ENCODE measurements around the gene DNAI1. TPM values are rescaled to one million over a fixed set of nuclear protein-coding genes. Genes with fewer than 3 reads are reported as not detected.

DNAI1 gene
- total RNA-seq, 1 donor from 2014 or later = not detected

DNA sequence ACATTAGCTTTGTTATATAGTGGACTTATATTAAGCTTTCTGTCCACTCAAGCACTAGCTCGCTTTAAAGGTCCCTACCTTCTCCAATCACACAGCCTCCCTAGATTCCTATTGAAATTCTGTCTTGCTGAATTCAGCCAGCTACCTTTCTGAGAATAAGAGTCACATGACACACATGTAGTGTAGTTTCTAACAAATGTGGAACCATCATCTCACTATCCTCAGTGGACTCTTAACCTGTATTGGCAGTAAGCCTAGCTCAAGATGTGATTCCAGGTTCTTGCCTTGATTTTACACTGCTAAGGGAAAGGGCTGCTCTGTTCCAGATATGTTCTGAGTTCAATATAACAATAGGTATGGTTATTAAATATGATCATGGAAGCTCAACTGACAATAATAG lies 11.7 kb upstream of the DNAI1 start:
- POLR2A ChIA-PET = no interaction called here
- Mint-ChIP-seq H3K4me1 (no peaks in the 10 kb centered on the region), H3K36me3 (ENCODE audit: low read depth) (no peaks in the 10 kb centered on the region), H3K27me3 (no peaks in the 10 kb centered on the region), H3K4me3 (no peak overlapping the region), H3K9me3 (no peaks in the 10 kb centered on the region), H3K27ac (no peak overlapping the region)
- intact Hi-C loops (cut with micrococcal nuclease) = no loop called here
- ATAC-seq (ENCODE audit: low read depth) = no peak
- no peak for DNase-seq
- CTCF ChIA-PET = interaction anchor here (1.6 kb wide), 1 partner anchor 43 kb away, joined by 4 read pairs; no protein-coding TSS in a partner anchor
- TF ChIP-seq, protein P1, sequence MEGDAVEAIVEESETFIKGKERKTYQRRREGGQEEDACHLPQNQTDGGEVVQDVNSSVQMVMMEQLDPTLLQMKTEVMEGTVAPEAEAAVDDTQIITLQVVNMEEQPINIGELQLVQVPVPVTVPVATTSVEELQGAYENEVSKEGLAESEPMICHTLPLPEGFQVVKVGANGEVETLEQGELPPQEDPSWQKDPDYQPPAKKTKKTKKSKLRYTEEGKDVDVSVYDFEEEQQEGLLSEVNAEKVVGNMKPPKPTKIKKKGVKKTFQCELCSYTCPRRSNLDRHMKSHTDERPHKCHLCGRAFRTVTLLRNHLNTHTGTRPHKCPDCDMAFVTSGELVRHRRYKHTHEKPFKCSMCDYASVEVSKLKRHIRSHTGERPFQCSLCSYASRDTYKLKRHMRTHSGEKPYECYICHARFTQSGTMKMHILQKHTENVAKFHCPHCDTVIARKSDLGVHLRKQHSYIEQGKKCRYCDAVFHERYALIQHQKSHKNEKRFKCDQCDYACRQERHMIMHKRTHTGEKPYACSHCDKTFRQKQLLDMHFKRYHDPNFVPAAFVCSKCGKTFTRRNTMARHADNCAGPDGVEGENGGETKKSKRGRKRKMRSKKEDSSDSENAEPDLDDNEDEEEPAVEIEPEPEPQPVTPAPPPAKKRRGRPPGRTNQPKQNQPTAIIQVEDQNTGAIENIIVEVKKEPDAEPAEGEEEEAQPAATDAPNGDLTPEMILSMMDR (IDR thresholded peaks at IDR 0.05) = no peak

DNA sequence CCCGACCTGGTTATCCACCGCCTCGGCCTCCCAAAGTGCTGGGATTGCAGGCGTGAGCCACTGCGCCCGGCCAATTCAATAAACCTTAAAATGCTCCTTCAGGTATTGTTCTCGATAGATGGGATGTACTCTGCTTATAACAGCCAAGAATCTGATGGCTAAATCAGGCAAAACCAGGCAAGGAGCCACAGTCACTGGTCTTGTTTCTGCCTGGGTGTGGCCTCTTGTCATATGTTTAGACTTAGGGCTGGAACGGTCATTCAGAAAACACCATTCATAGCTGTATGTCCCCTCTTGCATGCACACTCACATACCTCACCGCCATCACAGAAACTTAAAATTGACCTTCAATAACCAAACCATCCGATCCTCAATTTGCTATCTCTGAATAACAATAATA lies 8.0 kb upstream of the DNAI1 start:
- H3K4me3 Mint-ChIP-seq = no peak overlapping the region
- intact Hi-C loops (cut with micrococcal nuclease) = no loop called here
- DNase-seq = no peak
- H3K27ac Mint-ChIP-seq = no peak overlapping the region
- ChIA-PET POLR2A (no interaction called here), CTCF (interaction anchor here (1.6 kb wide), 1 partner anchor 11 kb away, joined by 4 read pairs; no protein-coding TSS in a partner anchor)
- TF ChIP-seq, protein P1 (IDR thresholded peaks at IDR 0.05) = no peak
- no peaks in the 10 kb centered on the region for H3K9me3 Mint-ChIP-seq
- H3K27me3 Mint-ChIP-seq = no peaks in the 10 kb centered on the region
- H3K4me1 Mint-ChIP-seq = peaks cover 7% of the 10 kb centered on the region
- no peaks in the 10 kb centered on the region for H3K36me3 Mint-ChIP-seq (ENCODE audit: low read depth)
- no peak for ATAC-seq (ENCODE audit: low read depth)

DNA sequence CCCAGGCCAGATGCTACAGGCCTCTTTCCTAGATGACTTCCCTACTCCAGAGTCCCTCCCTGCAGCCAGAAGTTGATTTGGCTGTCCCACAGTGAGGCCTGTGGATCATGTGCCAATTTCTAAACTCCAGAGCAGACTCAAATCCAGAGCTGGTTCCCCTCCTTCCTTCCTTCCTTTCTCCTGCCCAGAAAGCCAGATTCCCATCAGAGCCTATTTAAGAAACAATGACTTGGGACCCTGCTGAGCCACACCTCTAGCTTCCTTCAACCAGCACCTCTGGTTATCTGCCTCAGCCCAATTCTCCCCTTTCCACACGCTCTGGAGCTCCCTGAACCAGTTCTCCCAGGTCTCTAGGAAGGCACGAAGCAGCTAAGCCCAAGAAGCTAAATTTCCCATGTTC lies 7.5 kb upstream of the DNAI1 start:
- POLR2A ChIA-PET = no interaction called here
- Mint-ChIP-seq H3K27ac (no peak overlapping the region), H3K4me1 (peaks cover 8% of the 10 kb centered on the region), H3K9me3 (no peaks in the 10 kb centered on the region), H3K36me3 (ENCODE audit: low read depth) (no peaks in the 10 kb centered on the region), H3K27me3 (no peaks in the 10 kb centered on the region), H3K4me3 (no peak overlapping the region)
- intact Hi-C loops (cut with micrococcal nuclease) = no loop called here
- CTCF ChIA-PET = interaction anchor here (1.6 kb wide), 1 partner anchor 11 kb away, joined by 4 read pairs; no protein-coding TSS in a partner anchor
- TF ChIP-seq, protein P1 (IDR thresholded peaks at IDR 0.05) = no peak
- no peak for DNase-seq
- ATAC-seq (ENCODE audit: low read depth) = no peak

DNA sequence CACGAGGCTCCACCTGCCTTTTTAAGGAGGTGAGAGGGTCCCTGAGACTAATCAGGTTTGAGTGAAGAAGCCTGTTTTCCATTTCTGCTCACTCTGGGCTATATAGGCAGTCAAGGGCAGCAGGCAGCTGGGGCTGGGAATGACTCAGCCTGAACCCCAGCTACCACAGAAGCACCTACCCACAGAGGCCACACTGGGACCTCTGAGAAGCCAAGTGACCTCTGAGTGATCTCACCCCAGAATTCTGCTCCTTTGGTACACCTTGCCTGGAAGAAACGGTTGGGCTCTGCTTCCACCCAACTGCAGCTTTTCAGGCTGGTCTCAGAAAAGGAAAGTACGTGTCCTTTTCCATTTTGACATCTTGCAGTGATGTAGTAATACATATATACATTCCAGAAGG lies 7.1 kb upstream of the DNAI1 start:
- H3K36me3 Mint-ChIP-seq (ENCODE audit: low read depth) = no peaks in the 10 kb centered on the region
- H3K4me3 Mint-ChIP-seq = no peak overlapping the region
- peaks cover 11% of the 10 kb centered on the region for H3K4me1 Mint-ChIP-seq
- H3K9me3 Mint-ChIP-seq = no peaks in the 10 kb centered on the region
- no peak overlapping the region for H3K27ac Mint-ChIP-seq
- TF ChIP-seq, protein P1 (IDR thresholded peaks at IDR 0.05) = no peak
- intact Hi-C loops (cut with micrococcal nuclease) = no loop called here
- DNase-seq = no peak
- CTCF ChIA-PET = interaction anchor here (1.6 kb wide), 1 partner anchor 12 kb away, joined by 4 read pairs; no protein-coding TSS in a partner anchor
- no peaks in the 10 kb centered on the region for H3K27me3 Mint-ChIP-seq
- no peak for ATAC-seq (ENCODE audit: low read depth)
- POLR2A ChIA-PET = no interaction called here

DNA sequence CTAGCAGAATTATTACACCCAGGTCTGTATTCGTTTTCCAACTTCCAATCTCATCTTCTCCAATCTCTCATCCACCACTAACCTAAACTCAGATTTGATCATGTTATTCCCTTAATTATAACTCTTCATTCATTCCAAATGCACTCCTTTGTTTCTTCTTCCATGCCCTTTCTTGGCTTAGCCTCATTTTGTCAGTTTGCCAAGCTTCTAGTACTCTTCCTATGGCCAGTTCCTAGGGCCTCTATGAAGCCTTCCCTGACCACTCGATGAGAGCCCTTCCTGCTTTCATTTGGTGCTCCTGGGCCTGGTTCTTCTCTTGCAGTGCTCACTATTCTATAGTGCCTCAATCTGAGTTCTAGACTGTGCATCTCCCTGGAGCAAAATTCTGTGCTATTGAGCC lies 6.0 kb upstream of the DNAI1 start:
- TF ChIP-seq, protein P1 (IDR thresholded peaks at IDR 0.05) = no peak
- ATAC-seq (ENCODE audit: low read depth) = no peak
- no peak overlapping the region for H3K4me3 Mint-ChIP-seq
- H3K4me1 Mint-ChIP-seq = peaks cover 21% of the 10 kb centered on the region
- H3K9me3 Mint-ChIP-seq = no peaks in the 10 kb centered on the region
- ChIA-PET POLR2A (no interaction called here), CTCF (no interaction called here)
- no peak overlapping the region for H3K27ac Mint-ChIP-seq
- intact Hi-C loops (cut with micrococcal nuclease) = no loop called here
- DNase-seq = no peak
- no peaks in the 10 kb centered on the region for H3K27me3 Mint-ChIP-seq
- H3K36me3 Mint-ChIP-seq (ENCODE audit: low read depth) = no peaks in the 10 kb centered on the region

All from activated B cell treated with CpG ODN at 0.5 μM for 24 hours (primary cell).